OCI-LY1 (cell line): ENCODE measurements around the gene CCDC12.

ENCODE experiments used
- H2AFZ ChIP-seq: fragments of 200-600 bp; sonication (generic), shearing (Covaris generic); 2 replicates; pipeline ENCODE4 v1.6.0; 2014; ENCODE audit warnings: antibody characterized with exemption, mild to moderate bottlenecking, low read length
- H3F3A ChIP-seq: fragments of 200-600 bp; sonication (generic), shearing (Covaris generic); 2 replicates; pipeline ENCODE4 v1.6.0; 2014; ENCODE audit warnings: mild to moderate bottlenecking, antibody characterized with exemption, low read length, moderate library complexity; ENCODE audit not compliant: insufficient read depth
- H3K27ac ChIP-seq: fragments of 200-600 bp; sonication (generic); 2 replicates; pipeline ENCODE4 v1.5.1; 2014; ENCODE audit warnings: low read length, mixed run types, mild to moderate bottlenecking, low read depth; ENCODE audit not compliant: poor library complexity, severe bottlenecking
- H3K27me3 ChIP-seq: fragments of 200-600 bp; sonication (generic); 2 replicates; pipeline ENCODE4 v1.6.0; 2014; ENCODE audit warnings: antibody characterized with exemption, mild to moderate bottlenecking, low read length, moderate library complexity; ENCODE audit not compliant: insufficient read depth
- H3K36me3 ChIP-seq: fragments of 200-600 bp; sonication (generic); 2 replicates; pipeline ENCODE4 v1.6.1; 2014; ENCODE audit warnings: mild to moderate bottlenecking, antibody characterized with exemption, low read length, moderate library complexity, mixed read lengths; ENCODE audit not compliant: insufficient read depth
- H3K4me1 ChIP-seq: fragments of 200-600 bp; sonication (generic); 2 replicates; pipeline ENCODE4 v1.5.1; 2014; ENCODE audit warnings: mild to moderate bottlenecking, low read length, moderate library complexity; ENCODE audit not compliant: insufficient read depth, severe bottlenecking
- H3K4me2 ChIP-seq: fragments of 200-600 bp; sonication (generic), shearing (Covaris generic); 2 replicates; pipeline ENCODE4 v1.6.1; 2014; ENCODE audit warnings: low read length
- H3K4me3 ChIP-seq: fragments of 200-600 bp; sonication (generic); 2 replicates; pipeline ENCODE4 v1.5.1; 2014; ENCODE audit warnings: low read length, low read depth, mild to moderate bottlenecking, mixed read lengths; ENCODE audit not compliant: poor library complexity, severe bottlenecking
- H3K79me2 ChIP-seq: fragments of 200-600 bp; shearing (Covaris generic); 2 replicates; pipeline ENCODE4 v1.6.1; 2016; ENCODE audit warnings: mixed run types, low read length, mixed read lengths; ENCODE audit not compliant: insufficient read depth
- H3K9ac ChIP-seq: fragments of 200-600 bp; sonication (generic), shearing (Covaris generic); 2 replicates; pipeline ENCODE4 v1.6.1; 2014; ENCODE audit warnings: mild to moderate bottlenecking, low read length, mixed read lengths
- H3K9me2 ChIP-seq: fragments of 200-600 bp; sonication (generic), shearing (Covaris generic); 2 replicates; pipeline ENCODE4 v1.6.1; 2014; ENCODE audit warnings: low read depth, mild to moderate bottlenecking, low read length, mixed read lengths
- H3K9me3 ChIP-seq: fragments of 200-600 bp; shearing (Covaris generic); 2 replicates; pipeline ENCODE4 v1.6.1; 2014; ENCODE audit warnings: low read length, mixed read lengths
- H4K20me1 ChIP-seq: fragments of 200-600 bp; sonication (generic), shearing (Covaris generic); 2 replicates; pipeline ENCODE4 v1.6.0; 2016; ENCODE audit warnings: mild to moderate bottlenecking, low read length; ENCODE audit not compliant: insufficient read depth
- CTCF ChIP-seq: fragments of 200-600 bp; sonication (generic), shearing (Covaris generic); IDR thresholded peaks from 2 replicates; pipeline ENCODE4 v1.5.1; 2017; ENCODE audit warnings: mild to moderate bottlenecking, antibody characterized with exemption, low read length, moderate library complexity, mixed read lengths
- EZH2 ChIP-seq: fragments of 200-600 bp; sonication (generic), shearing (Covaris generic); IDR thresholded peaks from 2 replicates; pipeline ENCODE4 v1.8.0; 2017; ENCODE audit warnings: borderline replicate concordance, mixed run types, mild to moderate bottlenecking, antibody characterized with exemption, low read length, moderate library complexity, mixed read lengths

CCDC12 gene

DNA sequence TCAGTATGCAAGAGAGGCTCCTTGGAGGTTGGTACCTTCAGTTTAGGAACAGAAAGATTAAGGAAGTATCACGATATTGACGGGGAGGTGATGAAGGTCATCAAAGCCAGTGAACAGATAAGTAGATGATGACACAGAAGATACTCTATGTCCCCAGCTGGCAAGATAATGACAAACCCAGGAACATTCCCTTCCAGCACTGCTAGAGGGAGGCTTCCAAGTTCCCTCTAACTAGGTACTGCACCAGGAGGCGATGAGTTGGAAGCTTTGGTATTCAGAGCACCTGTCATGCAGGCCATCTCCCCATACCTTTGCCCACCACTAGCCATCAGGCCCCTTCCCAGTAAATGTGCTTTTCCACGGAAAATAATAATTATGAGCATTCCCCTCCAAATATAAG is 43.8 kb upstream of the CCDC12 start:
- Histone ChIP-seq H2AFZ (no peak overlapping the region), H3K9me2 (no peaks in the 10 kb centered on the region), H3K79me2 (no peaks in the 10 kb centered on the region; the same call in 1 of the 2 replicates), H3K27me3 (no peaks in the 10 kb centered on the region), H3K27ac (no peak overlapping the region), H3K9me3 (no peaks in the 10 kb centered on the region), H3K4me1 (peaks cover 20% of the 10 kb centered on the region), H3K9ac (no peak overlapping the region), H3K4me3 (no peak overlapping the region), H3F3A (no peaks in the 10 kb centered on the region), H3K36me3 (peaks cover 76% of the 10 kb centered on the region; the same call in 1 of the 2 replicates), H4K20me1 (no peaks in the 10 kb centered on the region), H3K4me2 (no peak overlapping the region)
- TF ChIP-seq EZH2 (no peak), CTCF (no peak)

DNA sequence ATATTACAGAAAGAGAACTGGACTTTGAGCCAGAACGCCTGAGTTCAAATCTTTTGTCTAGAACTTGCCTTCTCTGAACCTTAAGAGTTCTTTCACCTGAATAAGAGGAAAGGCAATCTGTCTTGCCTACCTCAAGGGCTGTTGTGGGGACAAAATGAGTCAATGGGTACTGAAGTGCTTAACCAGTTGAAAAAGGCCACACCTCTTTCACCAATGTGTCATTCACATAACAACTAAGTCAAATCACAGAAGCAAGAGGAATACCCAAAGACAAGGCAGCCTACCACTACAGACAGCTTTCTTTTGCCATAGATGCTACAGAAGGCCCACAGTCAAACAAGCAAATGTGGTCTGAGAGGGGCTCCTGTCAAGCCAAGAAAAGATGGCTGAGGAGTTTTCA is 42.7 kb upstream of the CCDC12 start:
- Histone ChIP-seq H3K79me2 (no peaks in the 10 kb centered on the region; the same call in 1 of the 2 replicates), H3K4me3 (no peak overlapping the region), H3K4me1 (peaks cover 20% of the 10 kb centered on the region), H2AFZ (no peak overlapping the region), H4K20me1 (no peaks in the 10 kb centered on the region), H3K9ac (no peak overlapping the region), H3K27ac (no peak overlapping the region), H3K36me3 (peaks cover 78% of the 10 kb centered on the region; the same call in 1 of the 2 replicates), H3K4me2 (no peak overlapping the region), H3F3A (no peaks in the 10 kb centered on the region), H3K9me3 (no peaks in the 10 kb centered on the region), H3K9me2 (no peaks in the 10 kb centered on the region), H3K27me3 (no peaks in the 10 kb centered on the region)
- no peak for TF ChIP-seq CTCF
- no peak for TF ChIP-seq EZH2

DNA sequence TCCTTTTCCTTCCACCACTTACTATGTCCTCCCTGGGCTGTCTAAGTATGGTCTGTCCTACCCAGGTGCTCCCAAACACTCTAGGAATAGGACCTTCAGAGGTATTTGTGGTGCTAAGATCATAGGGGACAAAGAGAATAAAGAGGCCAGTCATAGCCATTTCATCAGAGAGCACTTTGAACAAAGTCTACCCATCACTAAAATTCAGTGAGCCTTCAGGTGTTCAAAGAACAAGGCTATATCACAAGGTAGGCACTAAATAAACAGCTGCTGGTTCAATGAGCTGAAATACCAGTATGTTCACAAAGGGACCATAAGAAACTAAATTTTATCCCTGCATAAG is 41.7 kb upstream of the CCDC12 start:
- H3F3A ChIP-seq = no peaks in the 10 kb centered on the region
- H3K9me3 ChIP-seq = no peaks in the 10 kb centered on the region
- no peak overlapping the region for H3K9ac ChIP-seq
- no peak overlapping the region for H3K4me2 ChIP-seq
- no peak overlapping the region for H3K4me3 ChIP-seq
- no peak overlapping the region for H3K27ac ChIP-seq
- TF ChIP-seq CTCF (no peak), EZH2 (no peak)
- no peaks in the 10 kb centered on the region for H3K9me2 ChIP-seq
- H3K27me3 ChIP-seq = no peaks in the 10 kb centered on the region
- no peaks in the 10 kb centered on the region for H3K79me2 ChIP-seq
- H3K4me1 ChIP-seq = peaks cover 21% of the 10 kb centered on the region
- no peak overlapping the region for H2AFZ ChIP-seq
- H4K20me1 ChIP-seq = no peaks in the 10 kb centered on the region
- H3K36me3 ChIP-seq = peaks cover 78% of the 10 kb centered on the region; the same call in 1 of the 2 replicates
